NK-92 (cell line): ENCODE measurements around the gene UGGT2.
"Not testable (repeated sequence)": the region's sequence is repeated elsewhere in the genome, so short reads cannot be mapped to it uniquely, and the experiment has no call there.

Experiments used
- DNase-seq: peaks from one replicate; lab custom pipeline; 2025; ENCODE audit not compliant: unreplicated experiment; lab: John Stamatoyannopoulos, UW

UGGT2 gene

GRCh38 chr13:95805921-95806320 is 247.3 kb downstream of the UGGT2 start:
- no peak for DNase-seq

GRCh38 chr13:95801825-95802224 is 251.4 kb downstream of the UGGT2 start:
- no peak for DNase-seq

- DNase-seq, result no peak
Observed at GRCh38 chr13:95800436-95800835, 252.8 kb downstream of the UGGT2 start.

GRCh38 chr13:95797016-95797415 is 256.2 kb downstream of the UGGT2 start:
- no peak for DNase-seq

- no peak for DNase-seq
Observed at GRCh38 chr13:95793781-95794180, 259.4 kb downstream of the UGGT2 start.

- DNase-seq, result no peak
Observed at GRCh38 chr13:95793018-95793555, 260.1 kb downstream of the UGGT2 start.

- DNase-seq, result no peak
Observed at GRCh38 chr13:95791084-95791722, 262.0 kb downstream of the UGGT2 start.

GRCh38 chr13:95789315-95789714 is 263.9 kb downstream of the UGGT2 start:
- not testable (repeated sequence) for DNase-seq

GRCh38 chr13:95788100-95788463 is 265.1 kb downstream of the UGGT2 start:
- no peak for DNase-seq

- DNase-seq, result no peak
Observed at GRCh38 chr13:95787356-95788099, 265.7 kb downstream of the UGGT2 start.

GRCh38 chr13:95784900-95785290 is 268.3 kb downstream of the UGGT2 start:
- DNase-seq, result no peak

GRCh38 chr13:95784161-95784899 is 268.9 kb downstream of the UGGT2 start:
- no peak for DNase-seq

GRCh38 chr13:95783747-95784146 is 269.5 kb downstream of the UGGT2 start:
- DNase-seq, result no peak

GRCh38 chr13:95781940-95782339 is 271.3 kb downstream of the UGGT2 start:
- DNase-seq, result not testable (repeated sequence)

GRCh38 chr13:95781016-95781415 is 272.2 kb downstream of the UGGT2 start:
- DNase-seq, result no peak

GRCh38 chr13:95779522-95779921 is 273.7 kb downstream of the UGGT2 start:
- DNase-seq, result no peak

GRCh38 chr13:95771905-95772304 is 281.3 kb downstream of the UGGT2 start:
- DNase-seq, result no peak

GRCh38 chr13:95763601-95764000 is 289.6 kb downstream of the UGGT2 start:
- no peak for DNase-seq

- DNase-seq, result not testable (repeated sequence)
Observed at GRCh38 chr13:95762626-95763025, 290.6 kb downstream of the UGGT2 start.

GRCh38 chr13:95756072-95756471 is 297.1 kb downstream of the UGGT2 start:
- no peak for DNase-seq

- DNase-seq, result no peak
Observed at GRCh38 chr13:95754069-95754468, 299.1 kb downstream of the UGGT2 start.

GRCh38 chr13:95752677-95753076 is 300.5 kb downstream of the UGGT2 start:
- no peak for DNase-seq
